ENCODE data around the gene CLRN3.

DNA sequence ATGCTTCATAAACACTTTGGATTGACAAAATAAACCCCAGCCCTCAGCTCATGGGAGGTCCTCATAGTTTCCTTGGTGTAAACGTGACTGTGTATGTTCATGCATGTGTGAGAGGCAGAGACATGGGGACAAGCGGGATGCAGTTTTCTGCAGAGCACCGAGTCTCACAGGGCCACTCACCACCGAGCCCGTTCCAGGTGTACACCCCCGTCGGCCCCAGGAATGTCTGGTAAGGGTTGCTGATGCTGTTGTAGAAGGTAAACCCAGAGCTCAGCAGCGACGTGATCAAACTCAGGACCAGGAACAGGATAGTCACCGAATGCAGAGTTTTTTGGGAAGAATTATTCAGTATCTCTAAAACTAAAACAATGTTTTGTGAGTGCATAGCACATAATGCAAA is 9.2 kb downstream of the CLRN3 start:
- TF ChIP-seq, protein P1, sequence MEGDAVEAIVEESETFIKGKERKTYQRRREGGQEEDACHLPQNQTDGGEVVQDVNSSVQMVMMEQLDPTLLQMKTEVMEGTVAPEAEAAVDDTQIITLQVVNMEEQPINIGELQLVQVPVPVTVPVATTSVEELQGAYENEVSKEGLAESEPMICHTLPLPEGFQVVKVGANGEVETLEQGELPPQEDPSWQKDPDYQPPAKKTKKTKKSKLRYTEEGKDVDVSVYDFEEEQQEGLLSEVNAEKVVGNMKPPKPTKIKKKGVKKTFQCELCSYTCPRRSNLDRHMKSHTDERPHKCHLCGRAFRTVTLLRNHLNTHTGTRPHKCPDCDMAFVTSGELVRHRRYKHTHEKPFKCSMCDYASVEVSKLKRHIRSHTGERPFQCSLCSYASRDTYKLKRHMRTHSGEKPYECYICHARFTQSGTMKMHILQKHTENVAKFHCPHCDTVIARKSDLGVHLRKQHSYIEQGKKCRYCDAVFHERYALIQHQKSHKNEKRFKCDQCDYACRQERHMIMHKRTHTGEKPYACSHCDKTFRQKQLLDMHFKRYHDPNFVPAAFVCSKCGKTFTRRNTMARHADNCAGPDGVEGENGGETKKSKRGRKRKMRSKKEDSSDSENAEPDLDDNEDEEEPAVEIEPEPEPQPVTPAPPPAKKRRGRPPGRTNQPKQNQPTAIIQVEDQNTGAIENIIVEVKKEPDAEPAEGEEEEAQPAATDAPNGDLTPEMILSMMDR (conservative IDR thresholded peaks at IDR 0.05) = no peak
- no peak for TF ChIP-seq ZFX (IDR thresholded peaks at IDR 0.05)
